HepG2 (cell line): ENCODE results near the gene COX18. TPM values are rescaled to one million over a fixed set of nuclear protein-coding genes. Genes with fewer than 3 reads are reported as not detected.

Source experiments
- CERS6 ChIP-seq: sonication (generic); formaldehyde crosslinking; IDR thresholded peaks from 2 replicates; pipeline ENCODE4 v1.5.0; 2020; ENCODE audit warnings: missing genetic modification reagents
- HOXA7 ChIP-seq: sonication (generic); formaldehyde crosslinking; IDR thresholded peaks from 2 replicates; pipeline ENCODE4 v1.8.1; 2022; ENCODE audit warnings: mild to moderate bottlenecking, missing genetic modification reagents, moderate library complexity
- MAFF ChIP-seq: IDR thresholded peaks from 2 replicates; pipeline ENCODE4 v1.6.1; 2011; ENCODE audit warnings: low read depth, low read length, improper control_type of control experiment
- MEF2D ChIP-seq: sonication (generic); formaldehyde crosslinking; IDR thresholded peaks from 2 replicates; pipeline ENCODE4 v1.5.1; 2020; ENCODE audit warnings: mild to moderate bottlenecking, missing genetic modification reagents
- NR0B2 ChIP-seq: sonication (generic); formaldehyde crosslinking; IDR thresholded peaks from 2 replicates; pipeline ENCODE4 v1.4.0; 2020; ENCODE audit warnings: mild to moderate bottlenecking, missing genetic modification reagents
- RAD51 ChIP-seq: fragments of 450-650 bp; IDR thresholded peaks from 2 replicates; pipeline ENCODE4 v1.6.1; 2016; ENCODE audit warnings: borderline replicate concordance
- SAP130 ChIP-seq: IDR thresholded peaks from 2 replicates; pipeline ENCODE4 v1.6.1; 2016; ENCODE audit warnings: low read depth
- SMYD3 ChIP-seq: sonication (generic); formaldehyde crosslinking; IDR thresholded peaks from 2 replicates; pipeline ENCODE4 v1.8.1; 2023; ENCODE audit warnings: mild to moderate bottlenecking, missing genetic modification reagents
- SNAI1 ChIP-seq: sonication (generic); formaldehyde crosslinking; IDR thresholded peaks from 2 replicates; pipeline ENCODE4 v1.5.0; 2020; ENCODE audit warnings: mild to moderate bottlenecking, missing genetic modification reagents, borderline replicate concordance
- SRSF1 ChIP-seq: fragments of 200-400 bp; formaldehyde crosslinking; optimal IDR thresholded peaks from 2 replicates; pipeline ENCODE3; 2017; ENCODE audit warnings: mild to moderate bottlenecking, low read depth, low read length, moderate library complexity
- TFDP1 ChIP-seq: IDR thresholded peaks from 2 replicates; pipeline ENCODE4 v1.6.1; 2016; ENCODE audit warnings: missing compliant biosample characterization, missing genetic modification reagents, borderline replicate concordance
- ZBTB25 ChIP-seq: IDR thresholded peaks from 2 replicates; pipeline ENCODE4 v1.6.1; 2018; ENCODE audit warnings: missing genetic modification reagents
- ZFP1 ChIP-seq: IDR thresholded peaks from 2 replicates; pipeline ENCODE4 v1.6.1; 2016
- ZGPAT ChIP-seq: IDR thresholded peaks from 2 replicates; pipeline ENCODE4 v1.6.1; 2016; ENCODE audit warnings: mild to moderate bottlenecking
- ZHX1 ChIP-seq: sonication (generic); formaldehyde crosslinking; IDR thresholded peaks from 2 replicates; pipeline ENCODE4 v1.8.1; 2022; ENCODE audit warnings: low read depth, mild to moderate bottlenecking, missing genetic modification reagents
- ZIK1 ChIP-seq: sonication (generic); formaldehyde crosslinking; IDR thresholded peaks from 2 replicates; pipeline ENCODE4 v1.5.0; 2020; ENCODE audit warnings: mild to moderate bottlenecking, low read depth, missing genetic modification reagents, borderline replicate concordance
- ZNF564 ChIP-seq: sonication (generic); formaldehyde crosslinking; IDR thresholded peaks from 2 replicates; pipeline ENCODE4 v1.8.1; 2023; ENCODE audit warnings: mild to moderate bottlenecking, missing genetic modification reagents
- polyA plus RNA-seq, 8 experiments: library from polyadenylated mRNA; depleted of rRNA in 3 of 8; stranded (reverse) in 7 of 8; unstranded in 1 of 8; fragments of >200 nt; fragmentation: Illumina TruSeq in 4 of 8; extraction: Trizol in 4 of 8; gene quantifications; 2 replicates each; pipeline versions ENCODE4 v1.2.1 to v1.2.3, GENCODE V29; 2011 to 2016; ENCODE audit warnings: low read depth in 4 of 8, missing spikeins in 1 of 8, mixed read lengths in 1 of 8; ENCODE audit not compliant: insufficient read depth in 1 of 8
- total RNA-seq, 5 experiments: library from RNA; depleted of rRNA; stranded (reverse); fragments of >200 nt; fragmentation: Illumina TruSeq; extraction: Trizol; gene quantifications; 2 replicates each; pipeline ENCODE4 v1.2.3, GENCODE V29; 2016; ENCODE audit warnings: low read depth in 1 of 5
- TF ChIP-seq, protein P1 (sequence below): sonication (generic); formaldehyde crosslinking; IDR thresholded peaks from 2 replicates; pipeline ENCODE4 v1.4.0; 2020; ENCODE audit warnings: mild to moderate bottlenecking, missing genetic modification reagents
- TF ChIP-seq, protein P2 (sequence below): IDR thresholded peaks from 2 replicates; pipeline ENCODE4 v1.6.1; 2018; ENCODE audit warnings: missing genetic modification reagents, mild to moderate bottlenecking, missing compliant biosample characterization

The COX18 gene
- total and polyA plus RNA-seq, 2 of the 13 experiments (the other 11 are each of a cell fraction or from before 2014, with no cell fraction given), result 8.7 to 21.3 TPM

- TF ChIP-seq, protein P1, sequence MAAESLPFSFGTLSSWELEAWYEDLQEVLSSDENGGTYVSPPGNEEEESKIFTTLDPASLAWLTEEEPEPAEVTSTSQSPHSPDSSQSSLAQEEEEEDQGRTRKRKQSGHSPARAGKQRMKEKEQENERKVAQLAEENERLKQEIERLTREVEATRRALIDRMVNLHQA (CRISPR knock-in tag), result peak; percentile 68; the same call in 1 of the 2 replicates
- TF ChIP-seq SNAI1 (CRISPR knock-in tag) (peak; percentile 99), HOXA7 (CRISPR knock-in tag) (no peak), MEF2D (CRISPR knock-in tag) (peak; percentile 41; the same call in 1 of the 2 replicates), ZIK1 (CRISPR knock-in tag) (peak; percentile 65; the same call in 1 of the 2 replicates), SMYD3 (no peak), ZBTB25 (CRISPR knock-in tag) (peak; percentile 68), RAD51 (no peak), TFDP1 (peak; percentile 97), CERS6 (CRISPR knock-in tag) (no peak; the same call in 1 of the 2 replicates), ZHX1 (CRISPR knock-in tag) (peak; percentile 98), SRSF1 (peak; percentile 77), ZNF564 (no peak; the same call in none of the 2 replicates), ZFP1 (CRISPR knock-in tag) (peak; percentile 68; the same call in 1 of the 2 replicates), NR0B2 (CRISPR knock-in tag) (peak; percentile 96), MAFF (no peak; the same call in 1 of the 2 replicates), ZGPAT (CRISPR knock-in tag) (peak; percentile 95), SAP130 (peak; percentile 78)
- TF ChIP-seq, protein P2, sequence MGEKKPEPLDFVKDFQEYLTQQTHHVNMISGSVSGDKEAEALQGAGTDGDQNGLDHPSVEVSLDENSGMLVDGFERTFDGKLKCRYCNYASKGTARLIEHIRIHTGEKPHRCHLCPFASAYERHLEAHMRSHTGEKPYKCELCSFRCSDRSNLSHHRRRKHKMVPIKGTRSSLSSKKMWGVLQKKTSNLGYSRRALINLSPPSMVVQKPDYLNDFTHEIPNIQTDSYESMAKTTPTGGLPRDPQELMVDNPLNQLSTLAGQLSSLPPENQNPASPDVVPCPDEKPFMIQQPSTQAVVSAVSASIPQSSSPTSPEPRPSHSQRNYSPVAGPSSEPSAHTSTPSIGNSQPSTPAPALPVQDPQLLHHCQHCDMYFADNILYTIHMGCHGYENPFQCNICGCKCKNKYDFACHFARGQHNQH (CRISPR knock-in tag), result peak; percentile 67
Measured at GRCh38 chr4:73069338-73070073, at the start of gene COX18 (continued).
